IMR-90 (cell line): ENCODE results near the gene NMT1. TPM values are rescaled to one million over a fixed set of nuclear protein-coding genes. Genes with fewer than 3 reads are reported as not detected.

Experiments used
- ATAC-seq: fragments of 200-7000 bp; cut with Tn5 transposase; 2 replicates; pipeline ENCODE4 v1.9.1; 2020; ENCODE audit warnings: low read depth, mild to moderate bottlenecking, moderate library complexity
- BruUV-seq: library from RNA; stranded (reverse); fragments of 400-500 nt; replicated peaks from 2 replicates; lab custom pipeline; 2021; lab: Mats Ljungman, UMichigan
- CTCF ChIA-PET: fragments of 300-600 bp; formaldehyde crosslinking; extraction: SDS; loops from one replicate; lab custom pipeline; 2021; ENCODE audit warnings: antibody characterized with exemption; lab: Yijun Ruan, JAX
- POLR2A ChIA-PET: fragments of 300-600 bp; sonication (Branson Sonifier 250); formaldehyde crosslinking; loops from one replicate; lab custom pipeline; 2022; ENCODE audit warnings: antibody characterized with exemption; ENCODE audit not compliant: unreplicated experiment; lab: Charles Lee
- DNase-seq: peaks from one replicate; pipeline ENCODE4 v3.0.0; 2013
- H2AFZ ChIP-seq: replicated peaks from 2 replicates; pipeline ENCODE3; 2013; ENCODE audit warnings: low read length, mild to moderate bottlenecking; ENCODE audit not compliant: poor library complexity
- H2AK5ac ChIP-seq: 2 replicates; pipeline ENCODE4 v1.6.1; 2013; ENCODE audit warnings: low read depth, low read length, inconsistent platforms
- H2AK9ac ChIP-seq: replicated peaks from 2 replicates; pipeline ENCODE3; 2013; ENCODE audit warnings: mild to moderate bottlenecking, low read depth, low read length, moderate library complexity; ENCODE audit not compliant: poor library complexity
- H2BK120ac ChIP-seq: 2 replicates; pipeline ENCODE4 v1.6.1; 2013; ENCODE audit warnings: low read depth, low read length, inconsistent platforms
- H2BK15ac ChIP-seq: 3 replicates; pipeline ENCODE4 v1.6.1; 2013; ENCODE audit warnings: low read depth, low read length, inconsistent platforms
- H2BK20ac ChIP-seq: 2 replicates; pipeline ENCODE4 v1.6.1; 2013; ENCODE audit warnings: low read depth, mild to moderate bottlenecking, inconsistent platforms, low read length, moderate library complexity
- H2BK5ac ChIP-seq: 2 replicates; pipeline ENCODE4 v1.6.1; 2013; ENCODE audit warnings: mild to moderate bottlenecking, low read depth, low read length, inconsistent platforms; ENCODE audit not compliant: poor library complexity, severe bottlenecking
- H3K14ac ChIP-seq: replicated peaks from 2 replicates; pipeline ENCODE4 v1.6.1; 2013; ENCODE audit warnings: low read depth, low read length, inconsistent platforms
- H3K18ac ChIP-seq: 2 replicates; pipeline ENCODE4 v1.6.1; 2013; ENCODE audit warnings: low read depth, low read length, control low read depth
- H3K23ac ChIP-seq: 2 replicates; pipeline ENCODE4 v1.6.1; 2013; ENCODE audit warnings: low read depth, low read length, inconsistent platforms
- H3K27ac ChIP-seq: 2 replicates; pipeline ENCODE4 v1.5.1; 2013; ENCODE audit warnings: mild to moderate bottlenecking, control low read depth, low read length; ENCODE audit not compliant: insufficient read depth
- H3K27me3 ChIP-seq: 2 replicates; pipeline ENCODE4 v1.6.1; 2013; ENCODE audit warnings: low read length; ENCODE audit not compliant: control insufficient read depth, insufficient read depth
- H3K36me3 ChIP-seq: 2 replicates; pipeline ENCODE4 v1.6.1; 2013; ENCODE audit warnings: low read length, mixed read lengths; ENCODE audit not compliant: control insufficient read depth, insufficient read depth
- H3K4ac ChIP-seq: 2 replicates; pipeline ENCODE4 v1.6.1; 2013; ENCODE audit warnings: low read depth, low read length, inconsistent platforms
- H3K4me1 ChIP-seq: 2 replicates; pipeline ENCODE4 v1.6.1; 2013; ENCODE audit warnings: low read length, mixed read lengths; ENCODE audit not compliant: control insufficient read depth, insufficient read depth
- H3K4me2 ChIP-seq: 2 replicates; pipeline ENCODE4 v1.6.1; 2013; ENCODE audit warnings: low read depth, mild to moderate bottlenecking, control low read depth, low read length, moderate library complexity
- H3K4me3 ChIP-seq: 2 replicates; pipeline ENCODE4 v1.5.1; 2013; ENCODE audit warnings: low read depth, mild to moderate bottlenecking, control low read depth, low read length, moderate library complexity; ENCODE audit not compliant: insufficient read depth
- H3K56ac ChIP-seq: 2 replicates; pipeline ENCODE4 v1.6.1; 2013; ENCODE audit warnings: low read length, inconsistent platforms; ENCODE audit not compliant: insufficient read depth; ENCODE audit errors: extremely low read depth
- H3K79me1 ChIP-seq, 2 experiments: 2 replicates each; pipeline ENCODE4 v1.6.1; 2013; ENCODE audit warnings: low read length in 2 of 2, inconsistent platforms in 1 of 2, low read depth in 1 of 2
- H3K9ac ChIP-seq: 2 replicates; pipeline ENCODE4 v1.6.1; 2013; ENCODE audit warnings: low read depth, low read length, control low read depth
- H3K9me1 ChIP-seq: 2 replicates; pipeline ENCODE4 v1.6.1; 2013; ENCODE audit warnings: low read length, inconsistent platforms; ENCODE audit not compliant: insufficient read depth
- H3K9me3 ChIP-seq: 2 replicates; pipeline ENCODE4 v1.6.1; 2013; ENCODE audit warnings: low read length; ENCODE audit not compliant: control insufficient read depth, insufficient read depth
- H4K20me1 ChIP-seq: 2 replicates; pipeline ENCODE4 v1.6.1; 2013; ENCODE audit warnings: low read length, inconsistent platforms; ENCODE audit not compliant: insufficient read depth
- H4K5ac ChIP-seq: 2 replicates; pipeline ENCODE4 v1.6.1; 2013; ENCODE audit warnings: mild to moderate bottlenecking, low read depth, low read length, control low read depth
- H4K8ac ChIP-seq, 2 experiments: 2 replicates each; pipeline ENCODE4 v1.6.1; 2013; ENCODE audit warnings: low read depth in 2 of 2, low read length in 2 of 2, control low read depth in 1 of 2, inconsistent platforms in 1 of 2
- H4K91ac ChIP-seq: 2 replicates; pipeline ENCODE4 v1.6.1; 2013; ENCODE audit warnings: low read depth, low read length, inconsistent platforms; ENCODE audit not compliant: insufficient read depth
- BHLHE40 ChIP-seq: fragments of 150-350 bp; IDR thresholded peaks from 2 replicates; pipeline ENCODE4 v1.6.1; 2016; ENCODE audit warnings: mild to moderate bottlenecking, low read depth, low read length
- CEBPB ChIP-seq: IDR thresholded peaks from 2 replicates; pipeline ENCODE4 v1.6.1; 2012; ENCODE audit warnings: low read depth, low read length, improper control_type of control experiment
- CHD1 ChIP-seq: IDR thresholded peaks from 2 replicates; pipeline ENCODE4 v1.6.1; 2012; ENCODE audit warnings: low read depth, low read length, improper control_type of control experiment
- ELK1 ChIP-seq: fragments of 150-350 bp; IDR thresholded peaks from 2 replicates; pipeline ENCODE4 v1.6.1; 2016; ENCODE audit warnings: low read depth, mild to moderate bottlenecking, low read length, moderate library complexity, borderline replicate concordance
- MAFK ChIP-seq: IDR thresholded peaks from 2 replicates; pipeline ENCODE4 v1.6.1; 2012; ENCODE audit warnings: low read depth, low read length, improper control_type of control experiment
- MAZ ChIP-seq: IDR thresholded peaks from 2 replicates; pipeline ENCODE4 v1.6.1; 2012; ENCODE audit warnings: low read depth, mild to moderate bottlenecking, low read length, improper control_type of control experiment, moderate library complexity, borderline replicate concordance
- POLR2A ChIP-seq: IDR thresholded peaks from 2 replicates; pipeline ENCODE4 v1.6.1; 2012; ENCODE audit warnings: mild to moderate bottlenecking, low read depth, low read length
- RCOR1 ChIP-seq: IDR thresholded peaks from 2 replicates; pipeline ENCODE4 v1.6.1; 2012; ENCODE audit warnings: mild to moderate bottlenecking, low read length, improper control_type of control experiment; ENCODE audit not compliant: insufficient replicate concordance
- WGBS, 2 experiments: methylation state at CpG; one replicate each; pipeline versions ENCODE4 v1.1.5 to v1.1.7; 2013; ENCODE audit warnings: missing lambda C conversion rate in 2 of 2; ENCODE audit not compliant: insufficient read length in 1 of 2; ENCODE audit errors: extremely low coverage in 2 of 2; 5-methylcytosine and 5-hydroxymethylcytosine counted together
- dilution Hi-C: fragments of 300-500 bp; cut with HindIII; formaldehyde crosslinking; loops from one replicate; pipeline ENCODE4 v1.14.3; 2018; ENCODE audit warnings: low sequenced_read_pairs; ENCODE audit not compliant: unreplicated experiment
- in situ Hi-C: fragments of 300-500 bp; cut with MboI; formaldehyde crosslinking; loops from 3 replicates; pipeline ENCODE4 v1.14.3; 2019; ENCODE audit warnings: low sequenced_read_pairs, inconsistent platforms, mixed read lengths
- intact Hi-C: fragments of 100-400 bp; cut with micrococcal nuclease; formaldehyde crosslinking; loops from 2 replicates; pipeline ENCODE4 v1.10.0; 2022
- polyA plus RNA-seq, 3 experiments: library from polyadenylated mRNA; depleted of rRNA; stranded (reverse); fragments of >200 nt; gene quantifications; 2 replicates each; pipeline ENCODE4 v1.2.3, GENCODE V29; 2012; ENCODE audit warnings: low replicate concordance in 1 of 3
- total RNA-seq: library from RNA; depleted of rRNA; stranded (reverse); fragments of >200 nt; gene quantifications from 2 replicates; pipeline ENCODE4 v1.2.3, GENCODE V29; 2012

NMT1 gene
- total and polyA plus RNA-seq, 2 of the 4 experiments (the other 2 are of a cell fraction) = 38.0 to 60.6 TPM

DNA sequence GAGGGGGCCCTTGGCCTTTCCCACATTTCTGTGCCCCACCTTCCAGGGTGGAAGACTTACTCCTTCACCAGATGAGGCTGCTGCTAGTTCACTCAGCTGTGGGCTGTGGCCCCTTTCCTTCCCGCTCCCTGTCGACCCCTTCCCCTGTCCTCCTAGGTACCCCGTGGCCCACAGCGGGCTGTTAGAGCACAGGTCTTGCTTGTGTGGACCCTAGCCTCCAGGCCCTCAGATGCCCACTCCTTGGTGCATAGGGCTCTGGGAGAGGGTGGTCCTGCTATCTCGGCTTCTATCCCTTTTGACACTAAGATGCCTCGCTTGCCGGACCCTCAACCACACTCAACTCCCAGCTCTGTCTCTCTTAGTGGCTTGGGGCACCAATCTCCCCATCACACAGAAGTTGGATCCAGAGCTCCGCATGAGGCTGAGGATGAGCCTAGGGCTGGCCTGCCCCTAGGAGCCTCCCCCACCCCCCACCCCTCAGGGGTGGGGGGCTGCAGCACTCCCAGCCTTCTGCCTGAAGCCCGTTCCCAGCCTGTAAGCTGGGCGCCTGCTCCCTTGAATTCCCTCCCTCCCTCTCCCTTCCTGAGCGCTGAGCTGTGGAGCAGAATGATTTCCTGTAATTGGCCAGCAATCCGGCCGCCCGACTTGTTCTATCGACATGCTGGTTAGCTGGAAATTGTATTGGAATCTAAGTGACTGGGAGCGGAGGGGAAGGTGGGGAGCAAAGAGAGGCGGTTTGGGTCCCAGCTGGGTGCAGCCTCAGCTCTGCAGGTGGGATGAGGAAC is 40.6 kb upstream of the NMT1 start:
- H2AK5ac ChIP-seq = peak overlapping the region; percentile 61; the same call in 1 of the 2 replicates
- dilution Hi-C loops = no loop called here

More for the DNA sequence above, 40.6 kb upstream of the NMT1 start:
- H3K56ac ChIP-seq = no peak overlapping the region
- peak overlapping the region; percentile 44 for H2AFZ ChIP-seq
- POLR2A ChIA-PET = no interaction called here
- TF ChIP-seq MAZ (no peak), MAFK (no peak), RCOR1 (no peak), POLR2A (no peak), CHD1 (no peak), ELK1 (no peak), BHLHE40 (no peak), CEBPB (no peak)
- no peak overlapping the region for H2BK20ac ChIP-seq
- no peak overlapping the region for H3K27ac ChIP-seq
- H3K23ac ChIP-seq = no peak overlapping the region; the same call in 1 of the 2 replicates
- peaks cover 6% of the 10 kb centered on the region for H3K36me3 ChIP-seq
- H2BK15ac ChIP-seq = no peak overlapping the region
- no peaks in the 10 kb centered on the region for H3K9me3 ChIP-seq
- no peak overlapping the region for H3K9ac ChIP-seq
- no peak overlapping the region for H2AK9ac ChIP-seq
- WGBS, 2 experiments = no CpG with 5 or more reads among the region's 17 CpGs
- no peak overlapping the region; the same call in 1 of the 2 replicates for H3K18ac ChIP-seq
- H4K8ac ChIP-seq = peak overlapping the region in 1 of 2 experiments; percentile 34; a peak in 1 of 4 replicates
- H3K4me2 ChIP-seq = 0 out of 2 replicates have a peak overlapping the region, but pooled peaks have one; percentile 21
- H2BK5ac ChIP-seq = no peak overlapping the region
- CTCF ChIA-PET = interaction anchor here (0.6 to 5.4 kb wide), 5 partner anchors 10 to 105 kb away, joined by 3 to 62 read pairs (median 4); partner anchors contain the start of gene GFAP
- ATAC-seq (no peak), DNase-seq (peak; percentile 22)
- in situ Hi-C loops = no loop called here
- no peaks in the 10 kb centered on the region for H3K9me1 ChIP-seq
- intact Hi-C loops = no loop called here
- H4K91ac ChIP-seq = no peak overlapping the region
- H3K4ac ChIP-seq = no peak overlapping the region
- BruUV-seq = no TSS peak
- H3K4me1 ChIP-seq = peaks cover 26% of the 10 kb centered on the region
- peak overlapping the region; percentile 18; the same call in 1 of the 2 replicates for H2BK120ac ChIP-seq
- H3K4me3 ChIP-seq = no peak overlapping the region
- H3K14ac ChIP-seq = no peak overlapping the region
- peak overlapping the region; percentile 2; the same call in 1 of the 2 replicates for H4K5ac ChIP-seq
- no peaks in the 10 kb centered on the region for H3K79me1 ChIP-seq
- H3K27me3 ChIP-seq = peaks cover 4% of the 10 kb centered on the region; the same call in 1 of the 2 replicates
- H4K20me1 ChIP-seq = no peaks in the 10 kb centered on the region
